ENCODE measurements around the gene HAUS3. TPM values are rescaled to one million over a fixed set of nuclear protein-coding genes. Genes with fewer than 3 reads are reported as not detected.
"Not testable (repeated sequence)": the region's sequence is repeated elsewhere in the genome, so short reads cannot be mapped to it uniquely, and the experiment has no call there.

The HAUS3 gene
- polyA plus RNA-seq, 1 donor, result 13.7 TPM

- DNase-seq, result not testable (repeated sequence)
Measured at GRCh38 chr4:2275044-2275397, 33.1 kb upstream of the HAUS3 start.

GRCh38 chr4:2274320-2275043 is 32.6 kb upstream of the HAUS3 start:
- DNase-seq, result no peak

- DNase-seq, result no peak
Measured at GRCh38 chr4:2273657-2274319, 31.9 kb upstream of the HAUS3 start.

DNA sequence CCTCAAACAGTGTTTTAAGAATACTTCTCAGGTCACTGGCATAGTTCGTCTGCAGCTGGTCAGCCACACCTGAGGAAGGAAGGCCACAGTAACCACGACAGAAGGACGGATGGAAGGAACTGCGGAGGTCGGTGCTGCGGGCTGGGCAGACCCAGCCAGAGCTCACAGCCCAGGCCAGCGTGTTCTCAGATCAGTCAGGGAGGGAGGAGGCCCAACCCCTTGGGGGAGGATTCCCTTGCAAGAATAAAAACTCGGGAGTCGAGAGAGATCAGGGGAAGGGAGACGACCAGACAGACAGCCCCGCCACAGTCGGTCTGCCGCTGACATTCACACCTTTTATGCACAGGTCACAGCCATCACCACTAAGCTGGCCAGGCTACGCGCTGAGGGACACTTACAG is 31.3 kb upstream of the HAUS3 start:
- no peak for DNase-seq

DNA sequence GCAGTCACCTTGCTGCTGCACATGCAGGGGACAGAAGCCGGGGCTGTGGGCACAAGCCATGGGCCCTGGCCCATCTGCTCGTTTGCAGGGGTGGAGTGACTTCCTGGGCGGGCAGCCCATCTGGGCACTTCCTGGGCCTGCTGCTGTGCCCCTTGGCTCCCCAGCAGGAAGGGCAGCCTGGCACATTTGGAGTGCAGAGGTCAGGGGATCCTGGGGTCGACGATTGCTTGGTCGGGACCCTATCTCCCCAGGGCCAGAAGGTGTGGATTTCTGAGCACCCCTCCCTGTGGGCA is 30.9 kb upstream of the HAUS3 start:
- no peak for DNase-seq

- DNase-seq, result no peak
Measured at GRCh38 chr4:2272026-2272827, 30.3 kb upstream of the HAUS3 start.

DNA sequence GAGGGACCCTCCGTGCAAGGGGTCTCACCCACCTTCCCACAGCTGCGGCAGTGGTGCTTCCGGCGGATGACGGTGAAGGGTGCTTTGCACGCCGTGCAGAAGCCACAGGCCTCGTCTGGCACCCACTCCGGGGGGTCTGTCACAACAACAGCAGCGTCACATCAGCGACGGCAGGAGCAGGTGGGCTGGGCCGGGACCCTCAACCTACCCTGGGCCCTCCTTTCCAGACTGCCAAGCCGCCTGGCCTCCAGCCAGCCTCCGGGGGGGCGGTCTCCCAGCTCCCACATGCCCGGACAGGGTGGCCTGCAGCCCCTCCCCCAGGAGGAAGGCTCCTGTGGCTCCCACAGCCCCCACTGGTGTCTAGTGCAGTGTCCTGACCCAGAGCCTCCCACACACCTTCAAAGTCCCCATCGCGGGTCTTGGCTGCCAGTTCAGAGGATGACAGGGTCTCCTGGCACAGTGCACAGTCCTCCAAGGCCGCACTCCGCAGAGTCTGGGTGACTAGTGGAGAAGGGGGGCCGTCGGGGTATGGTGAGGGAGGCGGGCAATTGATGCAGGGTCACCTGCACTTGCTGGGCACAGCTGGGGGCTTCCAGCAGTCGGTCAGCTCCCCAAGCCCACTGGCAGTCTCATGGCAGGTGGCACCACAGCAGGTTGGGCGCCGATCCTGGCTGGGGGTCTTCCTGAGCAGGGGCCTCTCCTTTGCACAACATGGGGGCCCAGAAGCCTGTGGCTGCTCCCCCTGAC is 29.5 kb upstream of the HAUS3 start:
- no peak for DNase-seq

- no peak for DNase-seq
Measured at GRCh38 chr4:2270341-2271165, 28.6 kb upstream of the HAUS3 start.

GRCh38 chr4:2269618-2270163 is 27.8 kb upstream of the HAUS3 start:
- DNase-seq, result no peak

- DNase-seq, result no peak
Measured at GRCh38 chr4:2269206-2269531, 27.2 kb upstream of the HAUS3 start.

DNA sequence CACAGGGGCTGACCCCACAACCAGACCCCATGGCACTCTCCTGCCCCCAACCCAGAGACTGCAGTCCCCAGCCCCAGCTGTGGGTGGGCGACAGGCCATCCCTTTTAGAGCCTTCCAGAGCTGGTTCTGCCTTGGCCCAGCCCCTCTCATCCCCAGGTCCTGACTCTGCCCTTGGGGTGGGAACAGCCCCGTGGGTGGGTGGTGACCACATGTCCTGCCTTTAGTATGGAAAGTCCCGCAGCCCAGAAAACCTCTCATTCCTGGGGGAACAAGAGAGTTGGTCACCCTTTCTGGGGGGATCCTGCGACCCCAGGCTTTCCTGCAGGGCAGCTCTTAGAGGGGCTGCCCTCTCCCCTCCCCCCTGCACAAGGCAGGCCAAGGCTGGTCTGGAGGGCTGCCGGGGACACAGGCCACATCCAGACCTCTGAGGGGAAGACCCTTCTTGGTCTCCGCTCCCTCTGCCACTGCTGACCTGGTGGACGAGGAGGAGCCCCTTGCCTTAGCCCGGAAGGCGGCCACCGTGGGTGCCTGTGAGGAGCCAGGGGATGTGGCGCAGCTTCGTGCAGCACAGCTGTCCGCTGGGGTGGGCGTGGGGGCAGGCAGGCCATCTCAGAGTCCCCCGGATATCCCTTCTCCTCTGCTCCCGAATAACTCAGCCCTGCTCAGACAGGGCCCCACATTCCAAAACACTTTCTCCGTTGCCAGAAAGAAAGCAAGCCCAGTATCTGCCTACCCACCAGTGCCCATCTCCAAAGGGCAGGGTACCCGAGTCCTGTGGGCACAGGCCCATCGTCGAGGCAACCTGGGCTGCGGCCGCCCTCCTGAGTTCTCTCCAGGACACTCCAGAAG is 26.7 kb upstream of the HAUS3 start:
- no peak for DNase-seq

DNA sequence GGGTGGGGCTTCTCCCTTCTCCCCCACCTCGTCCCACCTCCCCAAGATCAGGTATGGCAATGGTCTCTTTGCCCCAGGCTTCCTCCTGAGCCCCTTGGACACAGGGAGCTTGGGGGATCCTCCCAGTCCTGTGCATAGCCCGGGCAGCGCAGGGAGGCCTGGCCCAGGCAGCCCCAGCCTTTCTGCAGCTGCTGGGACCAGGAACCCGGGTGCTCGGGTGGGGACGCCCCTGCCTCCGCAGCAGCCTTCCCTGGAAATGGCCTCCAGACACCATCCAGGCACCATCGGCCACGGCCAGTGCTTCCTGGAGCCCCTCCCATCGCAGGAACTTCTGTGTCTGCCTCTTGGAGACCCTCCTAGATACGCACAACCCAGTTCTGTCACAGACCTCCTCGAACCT is 25.9 kb upstream of the HAUS3 start:
- no peak for DNase-seq

DNA sequence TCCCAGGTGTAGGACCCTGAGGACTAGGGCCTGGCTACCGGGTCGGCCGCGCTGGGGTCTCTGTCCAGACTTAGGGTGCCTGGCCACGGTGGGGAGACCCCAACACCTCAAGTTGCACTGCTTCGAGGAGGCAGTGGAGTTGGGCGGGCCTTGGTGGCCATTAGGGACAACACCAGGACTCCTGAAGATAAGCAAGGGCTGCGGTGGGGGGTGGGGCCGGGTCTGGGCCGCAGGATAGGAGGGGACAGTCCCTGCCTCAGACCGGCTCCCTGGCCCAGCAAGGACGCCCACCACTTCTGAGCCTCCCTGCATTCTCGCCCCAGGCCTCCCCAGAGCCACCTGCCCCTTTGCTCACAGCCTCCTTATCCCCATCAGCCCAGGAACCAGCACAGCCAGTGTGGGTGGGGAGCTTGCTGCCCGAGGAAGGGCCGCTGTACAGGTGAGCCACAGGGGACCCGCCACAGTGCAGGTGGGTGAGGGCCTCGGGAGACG is 25.4 kb upstream of the HAUS3 start:
- DNase-seq, result no peak

- no peak for DNase-seq
Measured at GRCh38 chr4:2266821-2267220, 24.9 kb upstream of the HAUS3 start.

DNA sequence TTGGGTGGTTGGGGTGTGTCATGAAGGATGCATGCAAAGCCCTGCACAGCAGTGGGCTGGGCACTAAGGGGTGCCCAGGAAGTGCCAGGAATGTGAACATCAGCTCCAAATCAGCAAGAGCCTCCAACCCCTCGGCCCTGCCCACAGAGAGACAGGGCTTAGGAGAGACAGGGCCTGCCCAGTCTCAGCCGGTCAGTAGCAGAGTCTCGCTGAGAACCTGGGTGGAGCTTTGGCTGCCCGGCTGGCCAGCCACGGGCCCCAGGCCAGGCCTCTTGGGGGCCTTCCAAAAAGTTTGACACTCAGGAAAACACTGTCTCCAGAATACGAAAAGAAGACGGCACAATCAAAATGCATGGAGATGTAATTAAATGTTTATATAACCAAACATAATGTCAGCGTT is 24.3 kb upstream of the HAUS3 start:
- DNase-seq, result peak; percentile 75

DNA sequence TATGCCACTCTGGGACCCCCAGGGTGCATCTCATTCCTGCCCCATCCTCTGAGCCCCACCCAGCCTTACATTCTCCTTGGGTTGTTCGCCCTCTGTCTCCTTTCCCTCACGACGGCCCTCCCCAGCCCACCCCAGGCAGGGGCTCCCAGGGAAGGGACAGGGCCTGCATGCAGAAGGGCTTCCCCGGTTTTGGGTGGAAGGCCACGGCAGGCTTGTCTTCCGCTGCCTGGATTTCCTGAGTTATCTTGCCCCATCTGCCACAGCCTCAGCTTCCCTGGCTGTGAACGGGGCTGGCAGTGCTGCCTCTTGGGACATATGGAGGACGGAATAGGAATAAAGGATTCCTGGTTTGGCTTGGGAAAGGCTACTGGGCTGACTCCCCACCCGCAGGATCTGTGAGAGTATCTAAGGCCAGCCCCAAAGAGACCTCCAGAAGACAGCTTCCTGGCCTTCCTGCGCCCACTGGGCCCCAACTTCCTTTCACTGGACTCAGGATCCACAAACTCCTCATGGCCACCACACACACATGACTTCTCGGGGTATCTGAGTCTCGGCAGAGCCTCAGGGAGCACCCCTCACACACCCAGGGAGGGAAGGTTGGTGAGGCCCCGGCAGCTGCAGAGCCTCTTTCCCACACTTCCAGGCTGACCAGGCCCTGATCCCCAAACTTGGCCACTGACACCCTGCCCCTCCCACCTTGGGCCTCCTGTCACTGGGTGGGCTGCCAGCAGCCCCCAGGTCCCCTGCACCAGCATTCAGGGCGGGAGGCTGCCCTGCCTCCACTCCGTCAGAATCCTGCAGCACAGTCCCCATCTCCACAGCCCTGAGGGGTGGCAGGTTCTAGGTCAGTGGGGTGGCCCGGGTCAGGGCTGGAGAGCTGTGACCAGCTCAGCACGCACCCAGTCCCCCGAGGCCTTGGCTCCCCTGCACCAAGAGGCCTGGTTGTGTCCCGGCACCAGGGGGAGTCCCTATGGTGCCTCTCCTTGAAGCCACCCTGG is 23.5 kb upstream of the HAUS3 start:
- DNase-seq, result no peak

GRCh38 chr4:2264481-2265041 is 22.6 kb upstream of the HAUS3 start:
- no peak for DNase-seq

- DNase-seq, result no peak
Measured at GRCh38 chr4:2263926-2264321, 22.0 kb upstream of the HAUS3 start.

GRCh38 chr4:2262944-2263250 is 21.0 kb upstream of the HAUS3 start:
- no peak for DNase-seq
